ENCODE data around the gene LTBP2.
"Not testable (repeated sequence)": the region's sequence is repeated elsewhere in the genome, so short reads cannot be mapped to it uniquely, and the experiment has no call there.

Gene LTBP2

GRCh38 chr14:74547331-74547927 is 64.6 kb downstream of the LTBP2 start:
- DNase-seq = no peak

- DNase-seq = no peak
These were observed 65.6 kb downstream of the LTBP2 start for GRCh38 chr14:74546416-74546815.

GRCh38 chr14:74545386-74545785 is 66.7 kb downstream of the LTBP2 start:
- no peak for DNase-seq

- DNase-seq = no peak
These were observed 68.1 kb downstream of the LTBP2 start for GRCh38 chr14:74543771-74544438.

- DNase-seq = no peak
These were observed 69.9 kb downstream of the LTBP2 start for GRCh38 chr14:74542056-74542685.

GRCh38 chr14:74541225-74541624 is 70.8 kb downstream of the LTBP2 start:
- no peak for DNase-seq

- DNase-seq = no peak
These were observed 72.5 kb downstream of the LTBP2 start for GRCh38 chr14:74539503-74539902.

- DNase-seq = no peak
These were observed 73.3 kb downstream of the LTBP2 start for GRCh38 chr14:74538411-74539391.

- not testable (repeated sequence) for DNase-seq
These were observed 75.7 kb downstream of the LTBP2 start for GRCh38 chr14:74536336-74536735.

GRCh38 chr14:74535756-74536325 is 76.2 kb downstream of the LTBP2 start:
- no peak for DNase-seq

- DNase-seq = no peak
These were observed 78.5 kb downstream of the LTBP2 start for GRCh38 chr14:74533576-74533975.

GRCh38 chr14:74532246-74532645 is 79.8 kb downstream of the LTBP2 start:
- no peak for DNase-seq

- peak in 1 of 3 experiments; percentile 34 for DNase-seq
These were observed 80.6 kb downstream of the LTBP2 start for GRCh38 chr14:74531467-74531866.

GRCh38 chr14:74531006-74531405 is 81.0 kb downstream of the LTBP2 start:
- DNase-seq = no peak

GRCh38 chr14:74528886-74529285 is 83.2 kb downstream of the LTBP2 start:
- DNase-seq = no peak

- DNase-seq = no peak
These were observed 83.6 kb downstream of the LTBP2 start for GRCh38 chr14:74528406-74528805.

GRCh38 chr14:74527736-74528280 is 84.2 kb downstream of the LTBP2 start:
- no peak for DNase-seq

- no peak for DNase-seq
These were observed 85.0 kb downstream of the LTBP2 start for GRCh38 chr14:74526854-74527585.

GRCh38 chr14:74525361-74525851 is 86.6 kb downstream of the LTBP2 start:
- DNase-seq = peak in 1 of 3 experiments; percentile 45

GRCh38 chr14:74524812-74525135 is 87.3 kb downstream of the LTBP2 start:
- DNase-seq = no peak

GRCh38 chr14:74524076-74524811 is 87.8 kb downstream of the LTBP2 start:
- no peak for DNase-seq

Data from NCI-H1417 (cell line).